Neutrophil (primary cell): ENCODE results near the gene C2orf74.
"Not testable (repeated sequence)": the region's sequence is repeated elsewhere in the genome, so short reads cannot be mapped to it uniquely, and the experiment has no call there.

Experiments used
- H3K27ac ChIP-seq: fragments of 200-600 bp; sonication (generic); 2 replicates; pipeline ENCODE4 v1.5.1; 2016; ENCODE audit warnings: mild to moderate bottlenecking, moderate library complexity
- H3K27me3 ChIP-seq: fragments of 200-600 bp; sonication (generic); 2 replicates; pipeline ENCODE4 v1.6.0; 2016; ENCODE audit warnings: mild to moderate bottlenecking
- H3K36me3 ChIP-seq: fragments of 200-600 bp; sonication (generic); 2 replicates; pipeline ENCODE4 v1.5.1; 2017
- H3K4me1 ChIP-seq, 2 experiments: fragments of 200-600 bp in 1 of 2; sonication (generic) in 1 of 2; 1 replicate in 1 of 2; 2 replicates in 1 of 2; pipeline versions ENCODE4 v1.5.1 to v1.6.1; 2013 to 2016; ENCODE audit warnings: low read depth in 1 of 2, low read length in 1 of 2, mild to moderate bottlenecking in 1 of 2, moderate library complexity in 1 of 2; ENCODE audit not compliant: control insufficient read depth in 1 of 2, insufficient read depth in 1 of 2
- H3K4me3 ChIP-seq, 2 experiments: fragments of 200-600 bp in 1 of 2; sonication (generic) in 1 of 2; 1 replicate in 1 of 2; 2 replicates in 1 of 2; pipeline ENCODE4 v1.5.1; 2013 to 2016; ENCODE audit warnings: low read depth in 1 of 2, low read length in 1 of 2, mild to moderate bottlenecking in 1 of 2, moderate library complexity in 1 of 2
- H3K9me3 ChIP-seq: fragments of 200-600 bp; sonication (generic); 2 replicates; pipeline ENCODE4 v1.5.1; 2016
- TF ChIP-seq, protein P1 (sequence below): fragments of 200-600 bp; sonication (generic); IDR thresholded peaks from 2 replicates; pipeline ENCODE4 v1.5.1; 2016; ENCODE audit warnings: antibody characterized with exemption

C2orf74 gene

DNA sequence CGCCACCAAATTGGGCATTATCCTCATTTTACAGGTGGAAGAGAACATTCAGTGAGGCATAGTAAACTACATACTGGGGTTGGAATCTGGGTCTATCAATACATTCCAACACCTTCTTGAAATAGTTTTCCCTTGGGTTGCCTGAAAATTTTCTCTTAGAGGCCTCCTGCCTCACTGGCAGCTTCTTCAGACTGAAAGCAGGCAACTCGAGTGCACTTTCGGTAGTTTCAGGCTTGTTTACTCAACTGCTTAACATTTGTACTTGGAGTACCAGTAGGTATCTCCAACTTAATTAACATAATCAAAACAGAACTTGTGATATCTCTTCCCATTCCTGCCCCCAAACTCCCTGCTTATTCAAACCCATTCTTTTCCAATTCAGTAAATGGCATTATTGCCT lies 36.2 kb upstream of the C2orf74 start:
- TF ChIP-seq, protein P1, sequence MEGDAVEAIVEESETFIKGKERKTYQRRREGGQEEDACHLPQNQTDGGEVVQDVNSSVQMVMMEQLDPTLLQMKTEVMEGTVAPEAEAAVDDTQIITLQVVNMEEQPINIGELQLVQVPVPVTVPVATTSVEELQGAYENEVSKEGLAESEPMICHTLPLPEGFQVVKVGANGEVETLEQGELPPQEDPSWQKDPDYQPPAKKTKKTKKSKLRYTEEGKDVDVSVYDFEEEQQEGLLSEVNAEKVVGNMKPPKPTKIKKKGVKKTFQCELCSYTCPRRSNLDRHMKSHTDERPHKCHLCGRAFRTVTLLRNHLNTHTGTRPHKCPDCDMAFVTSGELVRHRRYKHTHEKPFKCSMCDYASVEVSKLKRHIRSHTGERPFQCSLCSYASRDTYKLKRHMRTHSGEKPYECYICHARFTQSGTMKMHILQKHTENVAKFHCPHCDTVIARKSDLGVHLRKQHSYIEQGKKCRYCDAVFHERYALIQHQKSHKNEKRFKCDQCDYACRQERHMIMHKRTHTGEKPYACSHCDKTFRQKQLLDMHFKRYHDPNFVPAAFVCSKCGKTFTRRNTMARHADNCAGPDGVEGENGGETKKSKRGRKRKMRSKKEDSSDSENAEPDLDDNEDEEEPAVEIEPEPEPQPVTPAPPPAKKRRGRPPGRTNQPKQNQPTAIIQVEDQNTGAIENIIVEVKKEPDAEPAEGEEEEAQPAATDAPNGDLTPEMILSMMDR = no peak
- H3K4me1 ChIP-seq = no peaks in the 10 kb centered on the region

DNA sequence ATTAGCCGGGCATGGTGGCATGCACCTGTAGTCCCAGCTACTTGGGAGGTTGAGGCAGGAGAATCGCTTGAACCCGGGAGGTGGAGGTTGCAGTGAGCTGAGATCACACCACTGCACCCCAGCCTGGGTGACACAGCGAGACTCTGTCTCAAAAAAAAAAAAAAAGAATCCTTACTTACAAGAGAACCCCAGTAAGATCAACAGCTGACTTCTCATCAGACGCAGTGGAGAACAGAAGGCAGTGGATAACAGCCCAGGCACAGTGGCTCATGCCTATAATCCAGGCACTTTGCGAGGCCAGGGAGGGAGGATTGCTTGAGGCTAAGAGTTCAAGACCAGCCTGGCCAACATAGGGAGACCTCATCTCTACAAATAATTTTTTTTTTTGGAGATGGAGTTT lies 33.9 kb upstream of the C2orf74 start:
- H3K9me3 ChIP-seq, H3K36me3 ChIP-seq, H3K4me3 ChIP-seq, H3K27me3 ChIP-seq, H3K27ac ChIP-seq, H3K4me1 ChIP-seq: not testable (repeated sequence)

More for the DNA sequence above, 36.2 kb upstream of the C2orf74 start:
- no peak overlapping the region for H3K4me3 ChIP-seq
- H3K36me3 ChIP-seq = no peaks in the 10 kb centered on the region
- H3K9me3 ChIP-seq = no peaks in the 10 kb centered on the region
- no peak overlapping the region for H3K27ac ChIP-seq
- no peaks in the 10 kb centered on the region for H3K27me3 ChIP-seq

DNA sequence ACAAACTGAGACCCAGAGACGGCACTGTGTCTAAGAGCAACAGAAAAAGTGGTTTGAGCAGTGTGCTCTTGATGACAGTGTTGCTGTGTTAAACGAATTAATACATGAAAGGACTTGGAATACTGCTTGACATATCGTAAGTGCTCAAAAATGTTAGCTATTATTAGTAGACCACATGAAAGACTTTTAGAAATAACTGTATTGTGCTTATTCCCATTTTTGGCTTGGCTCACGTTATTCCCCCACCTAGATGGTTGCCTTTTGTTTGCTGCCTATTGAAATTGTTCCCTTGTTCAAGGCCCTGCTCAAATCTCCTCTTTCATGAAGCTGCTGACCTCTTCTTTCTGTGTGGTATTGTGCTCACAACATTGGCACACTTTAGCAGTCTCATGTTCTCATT lies 27.8 kb upstream of the C2orf74 start:
- no peaks in the 10 kb centered on the region for H3K9me3 ChIP-seq
- no peaks in the 10 kb centered on the region for H3K27me3 ChIP-seq
- H3K36me3 ChIP-seq = no peaks in the 10 kb centered on the region
- no peak overlapping the region for H3K4me3 ChIP-seq
- H3K4me1 ChIP-seq = no peaks in the 10 kb centered on the region
- TF ChIP-seq, protein P1 = no peak
- H3K27ac ChIP-seq = no peak overlapping the region

DNA sequence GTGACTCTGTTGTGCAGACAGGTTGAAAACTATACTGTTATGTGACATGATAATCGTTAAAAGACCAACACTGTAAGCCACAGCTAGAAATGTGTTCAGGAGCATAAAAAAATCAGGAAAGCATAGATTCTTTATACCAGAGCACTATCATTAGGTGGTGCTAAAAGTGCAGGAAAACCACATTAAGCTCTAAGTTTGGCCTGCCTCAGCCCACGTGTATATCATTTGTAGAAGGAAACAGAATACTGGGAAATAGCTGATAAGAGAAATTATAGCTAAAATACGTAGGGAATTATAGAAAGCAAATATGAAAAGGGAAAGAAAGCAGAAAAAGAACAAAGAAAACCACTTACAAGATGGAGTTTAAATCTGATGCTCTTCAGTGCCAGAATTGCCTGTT lies 26.5 kb upstream of the C2orf74 start:
- no peak overlapping the region for H3K4me3 ChIP-seq
- H3K27ac ChIP-seq = no peak overlapping the region
- no peaks in the 10 kb centered on the region for H3K4me1 ChIP-seq
- no peaks in the 10 kb centered on the region for H3K36me3 ChIP-seq
- TF ChIP-seq, protein P1 = no peak
- no peaks in the 10 kb centered on the region for H3K27me3 ChIP-seq
- H3K9me3 ChIP-seq = no peaks in the 10 kb centered on the region

DNA sequence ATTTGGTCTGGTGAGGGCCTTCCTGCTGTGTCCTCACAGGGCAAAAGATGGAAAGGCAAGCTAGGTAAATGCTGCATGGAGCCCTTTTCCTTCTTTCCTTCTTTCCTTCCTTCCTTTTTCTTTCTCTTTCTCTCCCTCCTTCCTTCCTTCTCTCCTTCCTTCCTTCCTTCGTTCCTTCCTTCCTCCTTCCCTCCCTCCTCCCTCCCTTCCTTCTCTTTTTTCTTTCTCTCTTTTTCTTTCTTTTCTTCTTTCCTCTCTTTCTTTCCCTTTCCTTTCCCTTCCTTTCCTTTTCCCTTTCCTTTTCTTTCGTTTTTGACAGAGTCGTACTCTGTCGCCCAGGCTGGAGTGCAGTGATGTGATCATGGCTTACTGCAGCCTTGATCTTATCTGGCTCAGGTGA lies 23.1 kb upstream of the C2orf74 start:
- TF ChIP-seq, protein P1 = no peak
- Histone ChIP-seq H3K27me3 (no peaks in the 10 kb centered on the region), H3K27ac (no peak overlapping the region), H3K4me3 (no peak overlapping the region), H3K4me1 (no peaks in the 10 kb centered on the region), H3K9me3 (no peaks in the 10 kb centered on the region), H3K36me3 (no peaks in the 10 kb centered on the region)

DNA sequence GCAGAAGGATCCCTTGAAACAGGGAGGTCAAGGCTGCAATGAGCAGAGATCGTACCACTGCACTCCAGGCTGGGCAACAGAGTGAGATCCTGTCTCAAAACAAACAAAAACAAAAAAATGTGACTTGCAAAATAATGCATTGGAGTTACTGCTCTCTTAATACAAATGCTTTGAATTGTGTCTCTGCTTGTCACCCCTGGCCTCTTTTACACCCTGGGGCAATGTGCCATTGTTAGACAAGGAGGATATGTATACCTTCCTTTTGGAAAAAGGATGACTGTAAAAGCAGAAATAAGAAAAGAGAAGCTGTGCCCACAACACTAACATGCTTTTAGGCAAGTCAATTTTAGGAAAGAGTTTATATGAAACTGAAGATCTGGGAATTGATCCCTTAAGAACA lies 20.8 kb upstream of the C2orf74 start:
- TF ChIP-seq, protein P1 = no peak
- H3K9me3 ChIP-seq = no peaks in the 10 kb centered on the region
- H3K36me3 ChIP-seq = no peaks in the 10 kb centered on the region
- H3K4me3 ChIP-seq = no peak overlapping the region
- no peak overlapping the region for H3K27ac ChIP-seq
- H3K27me3 ChIP-seq = no peaks in the 10 kb centered on the region
- peaks cover 3 to 5% of the 10 kb centered on the region in 2 experiments for H3K4me1 ChIP-seq
